ENCODE results near the gene PTPRN2. TPM values are rescaled to one million over a fixed set of nuclear protein-coding genes. Genes with fewer than 3 reads are reported as not detected.

PTPRN2 gene
- polyA plus RNA-seq, 1 experiment, result 0.02 TPM

DNA sequence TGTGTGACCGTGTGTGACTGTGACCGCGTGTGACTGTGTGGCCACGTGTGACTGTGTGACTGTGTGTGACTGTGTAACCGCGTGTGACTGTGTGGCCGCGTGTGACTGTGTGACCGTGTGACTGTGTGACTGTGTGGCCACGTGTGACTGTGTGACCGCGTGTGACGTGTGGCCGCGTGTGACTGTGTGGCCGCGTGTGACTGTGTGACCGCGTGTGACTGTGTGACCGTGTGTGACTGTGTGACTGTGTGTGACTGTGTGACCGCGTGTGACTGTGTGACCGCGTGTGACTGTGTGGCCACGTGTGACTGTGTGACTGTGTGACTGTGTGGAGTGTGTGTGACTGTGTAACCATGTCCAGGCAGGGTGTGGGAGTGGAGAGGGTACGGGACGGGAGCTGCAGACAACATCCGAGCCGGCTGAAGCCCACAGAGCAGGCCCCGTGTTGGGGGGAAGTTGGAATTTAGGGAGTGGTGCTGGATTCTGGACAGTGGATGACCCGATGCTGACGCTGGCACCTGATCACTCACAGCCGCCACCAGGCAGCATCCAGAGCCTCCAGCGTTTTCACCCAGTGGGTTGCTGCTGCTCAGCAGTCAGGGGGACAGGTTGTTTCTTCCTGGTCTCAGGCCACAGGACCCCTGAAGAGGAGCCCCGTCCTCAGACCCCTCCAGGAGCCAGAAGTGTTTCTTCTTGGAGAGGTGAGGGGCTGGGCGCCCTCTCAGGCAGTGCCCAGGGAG lies 747.3 kb downstream of the PTPRN2 start:
- ChIA-PET CTCF (no interaction called here), POLR2A (no interaction called here)
- Histone ChIP-seq H3K4me3 (ENCODE audit: low read depth, low read length) (no peak overlapping the region), H3K27me3 (ENCODE audit: control insufficient read depth, insufficient read depth, low read length) (no peaks in the 10 kb centered on the region), H3K9me3 (ENCODE audit: control insufficient read depth, insufficient read depth, low read length) (peaks cover 79% of the 10 kb centered on the region), H3K27ac (ENCODE audit: low read depth, low read length) (no peak overlapping the region)
- no peak for DNase-seq (ENCODE audit: low read depth, low spot score)
- TF ChIP-seq CTCF (IDR thresholded peaks at IDR 0.05; ENCODE audit: low read depth, low read length), result no peak

DNA sequence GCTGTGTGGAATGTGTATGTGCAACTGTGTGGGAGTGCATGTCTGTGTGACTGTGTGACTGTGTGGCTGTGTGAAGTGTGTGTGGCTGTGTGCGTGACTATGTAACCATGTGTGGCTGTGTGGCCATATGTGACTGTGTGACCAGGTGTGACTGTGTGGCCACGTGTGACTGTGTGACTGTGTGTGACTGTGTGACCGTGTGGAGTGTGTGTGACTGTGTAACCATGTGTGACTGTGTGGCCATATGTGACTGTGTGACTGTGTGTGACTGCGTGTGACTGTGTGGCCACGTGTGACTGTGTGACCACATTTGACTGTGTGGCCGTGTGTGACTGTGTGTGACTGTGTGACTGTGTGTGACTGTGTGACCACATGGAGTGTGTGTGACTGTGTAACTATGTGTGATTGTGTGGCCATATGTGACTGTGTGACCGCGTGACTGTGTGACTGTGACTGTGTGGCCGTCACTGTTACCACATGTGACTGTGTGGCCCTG lies 747.9 kb downstream of the PTPRN2 start:
- no peak for TF ChIP-seq CTCF (IDR thresholded peaks at IDR 0.05; ENCODE audit: low read depth, low read length)
- CTCF ChIA-PET, result no interaction called here
- POLR2A ChIA-PET, result no interaction called here
- H3K27ac ChIP-seq (ENCODE audit: low read depth, low read length), result no peak overlapping the region
- H3K9me3 ChIP-seq (ENCODE audit: control insufficient read depth, insufficient read depth, low read length), result peaks cover 79% of the 10 kb centered on the region
- H3K4me3 ChIP-seq (ENCODE audit: low read depth, low read length), result no peak overlapping the region
- no peak for DNase-seq (ENCODE audit: low read depth, low spot score)
- no peaks in the 10 kb centered on the region for H3K27me3 ChIP-seq (ENCODE audit: control insufficient read depth, insufficient read depth, low read length)

- DNase-seq (ENCODE audit: low read depth, low spot score), result no peak
- ChIA-PET CTCF (no interaction called here), POLR2A (no interaction called here)
- no peak overlapping the region for H3K4me3 ChIP-seq (ENCODE audit: low read depth, low read length)
- H3K27me3 ChIP-seq (ENCODE audit: control insufficient read depth, insufficient read depth, low read length), result no peaks in the 10 kb centered on the region
- peaks cover 79% of the 10 kb centered on the region for H3K9me3 ChIP-seq (ENCODE audit: control insufficient read depth, insufficient read depth, low read length)
- H3K27ac ChIP-seq (ENCODE audit: low read depth, low read length), result no peak overlapping the region
- TF ChIP-seq CTCF (IDR thresholded peaks at IDR 0.05; ENCODE audit: low read depth, low read length), result no peak
Measured at GRCh38 chr7:157839226-157839625, 748.4 kb downstream of the PTPRN2 start.

DNA sequence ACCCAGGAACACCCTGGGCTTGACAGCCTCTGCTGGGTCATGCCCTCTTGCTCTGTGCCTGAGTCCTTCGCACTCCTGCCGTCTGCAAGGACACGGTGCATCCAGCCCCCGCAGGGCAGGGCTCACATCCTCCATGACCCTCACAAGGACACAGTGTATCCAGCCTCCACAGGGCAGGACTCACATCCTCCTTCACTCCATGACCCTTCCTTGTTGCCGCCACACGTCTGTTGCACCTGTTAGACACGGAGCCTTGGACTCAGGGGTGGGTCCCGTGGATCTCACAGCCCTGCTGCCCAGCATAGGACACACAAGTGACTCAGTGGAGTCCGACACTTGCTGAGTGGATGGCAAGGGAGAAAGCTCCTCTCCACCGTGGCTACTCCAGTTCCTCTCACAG lies 750.1 kb downstream of the PTPRN2 start:
- Histone ChIP-seq H3K9me3 (ENCODE audit: control insufficient read depth, insufficient read depth, low read length) (peaks cover 80% of the 10 kb centered on the region), H3K4me3 (ENCODE audit: low read depth, low read length) (no peak overlapping the region), H3K27ac (ENCODE audit: low read depth, low read length) (no peak overlapping the region), H3K27me3 (ENCODE audit: control insufficient read depth, insufficient read depth, low read length) (no peaks in the 10 kb centered on the region)
- TF ChIP-seq CTCF (IDR thresholded peaks at IDR 0.05; ENCODE audit: low read depth, low read length), result no peak
- DNase-seq (ENCODE audit: low read depth, low spot score), result no peak
- ChIA-PET CTCF (no interaction called here), POLR2A (no interaction called here)

DNA sequence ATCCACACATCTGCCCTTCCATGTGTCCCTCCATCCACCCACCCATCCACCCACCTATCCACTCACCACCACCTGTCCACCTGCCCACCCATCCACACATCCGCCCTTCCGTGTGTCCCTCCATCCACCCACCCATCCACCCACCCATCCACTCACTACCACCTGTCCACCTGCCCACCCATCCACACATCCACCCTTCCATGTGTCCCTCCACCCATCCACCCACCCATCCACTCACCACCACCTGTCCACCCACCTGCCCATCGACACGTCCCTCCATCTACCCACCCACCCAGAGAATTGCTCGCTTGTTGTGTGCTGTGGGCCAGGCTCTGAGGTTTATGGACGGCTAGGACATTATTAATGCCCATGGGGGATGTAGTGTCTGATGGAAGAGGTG lies 750.6 kb downstream of the PTPRN2 start:
- Histone ChIP-seq H3K27ac (ENCODE audit: low read depth, low read length) (no peak overlapping the region), H3K9me3 (ENCODE audit: control insufficient read depth, insufficient read depth, low read length) (peaks cover 80% of the 10 kb centered on the region), H3K27me3 (ENCODE audit: control insufficient read depth, insufficient read depth, low read length) (no peaks in the 10 kb centered on the region), H3K4me3 (ENCODE audit: low read depth, low read length) (no peak overlapping the region)
- TF ChIP-seq CTCF (IDR thresholded peaks at IDR 0.05; ENCODE audit: low read depth, low read length), result no peak
- POLR2A ChIA-PET, result no interaction called here
- DNase-seq (ENCODE audit: low read depth, low spot score), result no peak
- CTCF ChIA-PET, result no interaction called here
